ENCODE measurements around the gene PIP5K1C. TPM values are rescaled to one million over a fixed set of nuclear protein-coding genes. Genes with fewer than 3 reads are reported as not detected.

PIP5K1C gene
- total and polyA plus RNA-seq, 10 of the 15 experiments (the other 5 are each of a cell fraction or from before 2014, with no cell fraction given): 0.39 to 19.6 (median 5.3) TPM

DNA sequence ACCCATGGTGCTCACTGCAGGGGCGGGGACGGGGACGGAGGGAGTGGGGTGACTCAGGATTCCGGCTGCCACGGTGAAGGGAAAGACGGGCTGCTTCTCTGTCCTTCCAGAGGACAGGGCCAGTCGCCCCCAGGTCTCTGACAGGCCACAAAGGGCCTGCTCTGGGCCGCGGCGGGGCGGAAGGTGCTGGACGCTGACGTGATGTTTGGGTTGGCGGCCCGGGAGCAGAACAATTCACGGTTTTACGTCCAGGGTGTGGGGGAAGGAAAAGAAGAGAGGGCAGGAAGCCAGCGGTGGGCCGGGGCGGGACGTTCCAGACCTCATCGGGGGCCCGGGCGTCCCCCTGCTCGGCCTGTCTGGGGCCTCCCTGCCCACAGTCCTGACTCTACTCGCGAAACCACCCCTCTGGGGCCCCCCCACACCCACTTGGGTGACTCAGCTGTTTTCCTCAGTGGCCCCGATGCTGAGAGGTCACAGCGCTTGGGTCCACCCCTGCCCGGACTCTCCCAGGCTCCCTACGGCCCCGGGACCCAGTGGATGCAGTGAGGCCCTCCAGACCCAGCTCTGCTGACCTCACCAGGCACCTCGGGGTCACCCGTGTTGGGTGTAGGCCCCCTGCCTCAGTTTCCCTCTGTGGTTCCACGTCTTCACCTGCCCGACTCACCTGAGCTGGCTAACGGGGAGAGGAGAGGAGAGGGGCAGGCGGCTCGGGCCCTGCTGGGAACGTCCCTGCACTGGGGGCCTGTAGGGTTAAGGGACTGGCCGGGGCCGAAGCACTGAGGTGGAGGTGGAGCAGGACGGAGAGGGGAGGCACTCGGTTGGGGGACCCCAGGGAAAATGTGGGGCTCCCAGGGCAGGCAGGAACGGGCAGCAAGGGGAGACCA is 29.2 kb downstream of the PIP5K1C start (continued):
- TF ChIP-seq SKIL (IDR thresholded peaks at IDR 0.05; ENCODE audit: low read depth, poor library complexity, severe bottlenecking): no peak
- TF ChIP-seq MEF2B (IDR thresholded peaks at IDR 0.05; ENCODE audit: partially characterized antibody, poor library complexity, severe bottlenecking): no peak
- TF ChIP-seq ZBTB33 (IDR thresholded peaks at IDR 0.05): no peak
- peak; percentile 51 for TF ChIP-seq BCL3 (IDR thresholded peaks at IDR 0.05; ENCODE audit: borderline replicate concordance, insufficient read depth, low read depth, low read length, poor library complexity, severe bottlenecking)
- no peak for TF ChIP-seq CBX5 (IDR thresholded peaks at IDR 0.05; ENCODE audit: low read depth)
- peak in 1 of 2 experiments; percentile 29; a peak in 1 of 3 replicates for TF ChIP-seq EGR1 (IDR thresholded peaks at IDR 0.05; ENCODE audit: borderline replicate concordance in 1 of 2, low read depth in 2 of 2, low read length in 2 of 2)
- TF ChIP-seq IKZF2 (IDR thresholded peaks at IDR 0.05): no peak
- 0 out of 2 replicates have a peak, but pooled peaks have one; percentile 9 for TF ChIP-seq ATF7 (IDR thresholded peaks at IDR 0.05; ENCODE audit: low read depth)
- TF ChIP-seq IKZF1 (conservative IDR thresholded peaks at IDR 0.05): peak; percentile 22; the same call in 1 of the 2 replicates
- no peak for TF ChIP-seq SPI1 (IDR thresholded peaks at IDR 0.05; ENCODE audit: borderline replicate concordance, insufficient read depth, low read depth, low read length)
- no peak for TF ChIP-seq SUPT20H (IDR thresholded peaks at IDR 0.05; ENCODE audit: borderline replicate concordance, control insufficient read depth, low read depth, low read length)
- TF ChIP-seq EED (IDR thresholded peaks at IDR 0.05; ENCODE audit: low read depth): 0 out of 2 replicates have a peak, but pooled peaks have one; percentile 35
- no peak for TF ChIP-seq RBBP5 (conservative IDR thresholded peaks at IDR 0.05)
- peak; percentile 98 for TF ChIP-seq BACH1 (IDR thresholded peaks at IDR 0.05; ENCODE audit: borderline replicate concordance)
- no peak for TF ChIP-seq TCF7 (IDR thresholded peaks at IDR 0.05; ENCODE audit: borderline replicate concordance)
- no peak for TF ChIP-seq SMAD5 (IDR thresholded peaks at IDR 0.05; ENCODE audit: low read depth)
- no peak for TF ChIP-seq ZNF622 (IDR thresholded peaks at IDR 0.05)
- TF ChIP-seq RELB (IDR thresholded peaks at IDR 0.05; ENCODE audit: low read depth): no peak
